GM23338 (cell line): Measurements from ENCODE around the gene EFNA4. TPM values are rescaled to one million over a fixed set of nuclear protein-coding genes. Genes with fewer than 3 reads are reported as not detected.

Source experiments
- ATAC-seq: fragments of 200-7000 bp; cut with Tn5 transposase; 3 replicates; pipeline ENCODE4 v1.9.1; 2020
- DNase-seq: peaks from one replicate; pipeline ENCODE4 v3.0.0-alpha.2; 2015; ENCODE audit warnings: low spot score
- H2AFZ ChIP-seq: fragments of 200-600 bp; sonication (generic); 2 replicates; pipeline ENCODE4 v1.8.0; 2016; ENCODE audit warnings: antibody characterized with exemption, mild to moderate bottlenecking, moderate library complexity
- H3F3A ChIP-seq: fragments of 200-600 bp; sonication (generic); replicated peaks from 2 replicates; pipeline ENCODE4 v1.8.0; 2017; ENCODE audit warnings: antibody characterized with exemption, mixed run types, low read depth
- H3K27ac ChIP-seq: fragments of 200-600 bp; sonication (generic); 2 replicates; pipeline ENCODE4 v1.6.1; 2016; ENCODE audit warnings: low read depth
- H3K27me3 ChIP-seq: fragments of 200-600 bp; sonication (generic); 2 replicates; pipeline ENCODE4 v1.8.0; 2016; ENCODE audit warnings: mild to moderate bottlenecking, mixed run types, moderate library complexity; ENCODE audit not compliant: insufficient read depth
- H3K36me3 ChIP-seq: fragments of 200-600 bp; sonication (generic); 2 replicates; pipeline ENCODE4 v1.8.0; 2016; ENCODE audit warnings: mild to moderate bottlenecking; ENCODE audit not compliant: insufficient read depth
- H3K4me1 ChIP-seq: fragments of 200-600 bp; sonication (generic); 2 replicates; pipeline ENCODE4 v1.8.0; 2016; ENCODE audit warnings: mild to moderate bottlenecking, moderate library complexity; ENCODE audit not compliant: insufficient read depth
- H3K4me2 ChIP-seq: fragments of 200-600 bp; sonication (generic); 2 replicates; pipeline ENCODE4 v1.7.1; 2017; ENCODE audit warnings: mixed run types
- H3K4me3 ChIP-seq: fragments of 200-600 bp; sonication (generic); 2 replicates; pipeline ENCODE4 v1.6.1; 2016; ENCODE audit warnings: mixed run types
- H3K79me2 ChIP-seq: fragments of 200-600 bp; sonication (generic); replicated peaks from 2 replicates; pipeline ENCODE4 v1.8.0; 2017; ENCODE audit warnings: mild to moderate bottlenecking; ENCODE audit not compliant: insufficient read depth
- H3K9me2 ChIP-seq: fragments of 200-600 bp; sonication (generic); 2 replicates; pipeline ENCODE4 v1.8.0; 2017; ENCODE audit not compliant: insufficient read depth
- H4K20me1 ChIP-seq: fragments of 200-600 bp; sonication (generic); replicated peaks from 2 replicates; pipeline ENCODE4 v1.8.0; 2017; ENCODE audit warnings: mild to moderate bottlenecking; ENCODE audit not compliant: insufficient read depth
- H3K27ac Mint-ChIP-seq: 2 replicates; pipeline ENCODE4 v1.8.0; 2020; ENCODE audit warnings: inconsistent platforms, mild to moderate bottlenecking, moderate library complexity, mixed read lengths
- H3K27me3 Mint-ChIP-seq: 3 replicates; pipeline ENCODE4 v1.8.0; 2022; ENCODE audit warnings: low read depth, mild to moderate bottlenecking, moderate library complexity, mixed read lengths, inconsistent platforms; ENCODE audit not compliant: insufficient read depth, poor library complexity
- H3K36me3 Mint-ChIP-seq: 3 replicates; pipeline ENCODE4 v1.8.0; 2021; ENCODE audit warnings: low read depth, mild to moderate bottlenecking, inconsistent platforms, moderate library complexity, mixed read lengths
- H3K4me1 Mint-ChIP-seq: 3 replicates; pipeline ENCODE4 v1.8.0; 2020; ENCODE audit warnings: mild to moderate bottlenecking, inconsistent platforms, mixed read lengths
- H3K4me3 Mint-ChIP-seq: 3 replicates; pipeline ENCODE4 v1.8.0; 2021; ENCODE audit warnings: moderate library complexity, mild to moderate bottlenecking, inconsistent platforms, mixed read lengths
- H3K9me3 Mint-ChIP-seq: 3 replicates; pipeline ENCODE4 v1.8.0; 2020; ENCODE audit warnings: moderate library complexity, mild to moderate bottlenecking, inconsistent platforms, mixed read lengths
- CREB1 ChIP-seq: fragments of 250-450 bp; sonication (Bioruptor Pico); IDR thresholded peaks from 2 replicates; pipeline ENCODE4 v1.5.0; 2020; ENCODE audit warnings: low read depth, mild to moderate bottlenecking, moderate library complexity
- CTCF ChIP-seq, 2 experiments: fragments of 200-600 bp in 1 of 2; sonication (generic) in 1 of 2; conservative IDR thresholded peaks; 2 replicates each; pipeline versions ENCODE4 v1.5.1 to v1.6.1; 2016 to 2017; ENCODE audit warnings: antibody characterized with exemption in 2 of 2, low read depth in 2 of 2, mild to moderate bottlenecking in 2 of 2, moderate library complexity in 1 of 2
- JUNB ChIP-seq: IDR thresholded peaks from one replicate; pipeline ENCODE4 v1.6.1; 2016; ENCODE audit warnings: antibody characterized with exemption; ENCODE audit not compliant: unreplicated experiment
- NANOG ChIP-seq: IDR thresholded peaks from 2 replicates; pipeline ENCODE4 v1.6.1; 2016; ENCODE audit warnings: antibody characterized with exemption, borderline replicate concordance
- POLR2AphosphoS5 ChIP-seq: IDR thresholded peaks from 2 replicates; pipeline ENCODE4 v1.6.1; 2016; ENCODE audit warnings: antibody characterized with exemption, low read depth
- REST ChIP-seq: IDR thresholded peaks from one replicate; pipeline ENCODE4 v1.6.1; 2018; ENCODE audit warnings: antibody characterized with exemption; ENCODE audit not compliant: unreplicated experiment
- STAT1 ChIP-seq: IDR thresholded peaks from one replicate; pipeline ENCODE4 v1.6.1; 2016; ENCODE audit warnings: antibody characterized with exemption; ENCODE audit not compliant: unreplicated experiment
- ZNF462 ChIP-seq: fragments of 250-450 bp; sonication (Bioruptor Pico); IDR thresholded peaks from 2 replicates; pipeline ENCODE4 v1.5.0; 2020; ENCODE audit warnings: mild to moderate bottlenecking, moderate library complexity
- polyA plus RNA-seq: library from polyadenylated mRNA; unstranded; fragments of >200 nt; fragmentation: Nextera tagmentation; extraction: Ambion mirVana; gene quantifications from 2 replicates; pipeline ENCODE4 v1.2.1, GENCODE V29; 2016
- total RNA-seq: library from RNA; depleted of rRNA; stranded (reverse); fragments of >200 nt; shearing (Covaris generic); gene quantifications from 2 replicates; pipeline ENCODE4 v1.2.3, GENCODE V29; 2014

EFNA4 gene
- total and polyA plus RNA-seq, 2 experiments from 2014 or later, result 11.1 to 22.9 TPM

GRCh38 chr1:155070158-155070621, 6.7 kb downstream of the EFNA4 start (continued):
- TF ChIP-seq REST (no peak), NANOG (no peak), JUNB (no peak), STAT1 (no peak)

- peak; percentile 85 for ATAC-seq
- Histone ChIP-seq H3K9me2 (no peaks in the 10 kb centered on the region), H2AFZ (peak overlapping the region; percentile 1), H3K27ac (no peak overlapping the region), H3K27me3 (peaks cover 33% of the 10 kb centered on the region), H3K4me1 (peaks cover 19% of the 10 kb centered on the region), H3K79me2 (no peaks in the 10 kb centered on the region), H3K4me3 (peak overlapping the region; percentile 66), H3K36me3 (no peaks in the 10 kb centered on the region), H3F3A (peaks cover 19% of the 10 kb centered on the region), H4K20me1 (peaks cover 8% of the 10 kb centered on the region), H3K4me2 (peak overlapping the region; percentile 100)
- Mint-ChIP-seq H3K4me3 (peak overlapping the region; percentile 71), H3K27ac (no peak overlapping the region), H3K36me3 (peaks cover 26% of the 10 kb centered on the region), H3K9me3 (no peaks in the 10 kb centered on the region), H3K27me3 (peaks cover 23% of the 10 kb centered on the region), H3K4me1 (peaks cover 44% of the 10 kb centered on the region)
- peak; percentile 95 for DNase-seq
- TF ChIP-seq CREB1 (CRISPR knock-in tag), result peak; percentile 63
- TF ChIP-seq CTCF (conservative IDR thresholded peaks at IDR 0.05; ENCODE audit: low read depth in 2 of 2), result peak; percentile 43 to 49
- no peak for TF ChIP-seq ZNF462 (CRISPR knock-in tag)
- TF ChIP-seq POLR2AphosphoS5, result peak; percentile 54
Observed at GRCh38 chr1:155070721-155071569, 7.4 kb downstream of the EFNA4 start.
